ENCODE data around the gene IMPG2. TPM values are rescaled to one million over a fixed set of nuclear protein-coding genes. Genes with fewer than 3 reads are reported as not detected.

The IMPG2 gene
- total RNA-seq, 1 experiment from 2014 or later = 0.04 TPM

DNA sequence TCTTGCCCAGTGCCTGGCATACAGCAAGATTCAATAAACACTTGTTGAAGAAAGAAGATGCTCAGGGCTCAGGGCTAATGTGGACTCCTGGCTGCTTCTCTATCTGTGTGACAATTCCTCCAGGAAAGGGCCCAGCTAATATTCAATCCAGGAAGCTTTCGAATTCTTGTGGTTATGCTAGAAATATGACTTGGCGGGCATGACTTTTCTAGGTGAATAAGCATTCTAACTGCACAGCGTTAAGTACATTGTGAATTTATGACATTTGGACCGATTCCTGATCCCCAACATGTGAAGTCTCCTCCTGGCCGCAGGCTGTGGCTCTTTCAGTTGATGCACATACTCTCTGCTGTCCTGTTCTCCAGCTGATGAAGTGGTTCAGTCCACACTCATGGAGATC lies 117.0 kb downstream of the IMPG2 start:
- Histone ChIP-seq H3K4me1 (ENCODE audit: insufficient read depth, low read length) (peaks cover 2% of the 10 kb centered on the region; the same call in 1 of the 2 replicates), H3K9ac (ENCODE audit: extremely low read depth, insufficient read length, low read length) (no peak overlapping the region), H3K79me2 (ENCODE audit: insufficient read depth, low read length) (no peaks in the 10 kb centered on the region), H3K79me1 (ENCODE audit: insufficient read depth, low read depth, low read length, poor library complexity, severe bottlenecking) (no peaks in the 10 kb centered on the region), H3K23me2 (ENCODE audit: insufficient read length, low read depth, low read length, poor library complexity, severe bottlenecking) (no peaks in the 10 kb centered on the region), H3K14ac (ENCODE audit: insufficient read depth, low read length) (no peak overlapping the region), H3K23ac (ENCODE audit: insufficient read length, low read depth, low read length) (no peak overlapping the region), H3K18ac (ENCODE audit: insufficient read length, low read depth, low read length) (no peak overlapping the region), H3T11ph (ENCODE audit: low read length) (no peak overlapping the region), H2BK12ac (ENCODE audit: insufficient read length, low read depth, low read length) (no peak overlapping the region), H2BK20ac (ENCODE audit: low read depth, low read length, poor library complexity, severe bottlenecking) (no peak overlapping the region), H4K20me1 (ENCODE audit: control insufficient read depth, insufficient read depth, insufficient read length) (no peaks in the 10 kb centered on the region), H2AK5ac (ENCODE audit: insufficient read length, low read length) (no peak overlapping the region), H4K91ac (ENCODE audit: insufficient read length, low read depth, low read length) (no peak overlapping the region), H3K4ac (ENCODE audit: low read depth, low read length) (no peak overlapping the region), H4K5ac (ENCODE audit: insufficient read length, low read depth, low read length) (no peak overlapping the region), H3K27ac (ENCODE audit: insufficient read length, low read depth, low read length) (no peak overlapping the region), H2BK5ac (ENCODE audit: insufficient read length, low read length) (no peak overlapping the region), H3K56ac (ENCODE audit: insufficient read length, low read depth, low read length) (no peak overlapping the region), H2AFZ (ENCODE audit: low read length) (no peak overlapping the region), H2BK15ac (ENCODE audit: low read depth, low read length) (no peak overlapping the region), H3K4me2 (ENCODE audit: insufficient read depth, insufficient read length, low read length) (no peak overlapping the region), H3K9me3 (ENCODE audit: control insufficient read depth, low read depth, low read length) (no peaks in the 10 kb centered on the region), H3K27me3 (ENCODE audit: insufficient read depth, low read length) (no peaks in the 10 kb centered on the region), H2BK120ac (ENCODE audit: low read depth, low read length, poor library complexity, severe bottlenecking) (no peak overlapping the region), H4K8ac (replicated peaks; ENCODE audit: insufficient read length, low read depth, low read length) (no peak overlapping the region)
- no peaks in the 10 kb centered on the region for H3K36me3 Mint-ChIP-seq (ENCODE audit: insufficient read depth in 1 of 3, low read depth in 3 of 3)
- H3K4me3 Mint-ChIP-seq = no peak overlapping the region
- no CpG with 5 or more reads among the region's 5 CpGs for WGBS (ENCODE audit: extremely low coverage, insufficient read length, low lambda C conversion rate)
- no peaks in the 10 kb centered on the region for H3K9me3 Mint-ChIP-seq
- H3K27ac Mint-ChIP-seq = peak overlapping the region in 1 of 3 experiments; percentile 13; a peak in 1 of 7 replicates
- no peak for DNase-seq
- peaks cover 9 to 10% of the 10 kb centered on the region in 2 experiments for H3K4me1 Mint-ChIP-seq
- TF ChIP-seq, protein P1, sequence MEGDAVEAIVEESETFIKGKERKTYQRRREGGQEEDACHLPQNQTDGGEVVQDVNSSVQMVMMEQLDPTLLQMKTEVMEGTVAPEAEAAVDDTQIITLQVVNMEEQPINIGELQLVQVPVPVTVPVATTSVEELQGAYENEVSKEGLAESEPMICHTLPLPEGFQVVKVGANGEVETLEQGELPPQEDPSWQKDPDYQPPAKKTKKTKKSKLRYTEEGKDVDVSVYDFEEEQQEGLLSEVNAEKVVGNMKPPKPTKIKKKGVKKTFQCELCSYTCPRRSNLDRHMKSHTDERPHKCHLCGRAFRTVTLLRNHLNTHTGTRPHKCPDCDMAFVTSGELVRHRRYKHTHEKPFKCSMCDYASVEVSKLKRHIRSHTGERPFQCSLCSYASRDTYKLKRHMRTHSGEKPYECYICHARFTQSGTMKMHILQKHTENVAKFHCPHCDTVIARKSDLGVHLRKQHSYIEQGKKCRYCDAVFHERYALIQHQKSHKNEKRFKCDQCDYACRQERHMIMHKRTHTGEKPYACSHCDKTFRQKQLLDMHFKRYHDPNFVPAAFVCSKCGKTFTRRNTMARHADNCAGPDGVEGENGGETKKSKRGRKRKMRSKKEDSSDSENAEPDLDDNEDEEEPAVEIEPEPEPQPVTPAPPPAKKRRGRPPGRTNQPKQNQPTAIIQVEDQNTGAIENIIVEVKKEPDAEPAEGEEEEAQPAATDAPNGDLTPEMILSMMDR (conservative IDR thresholded peaks at IDR 0.05) = no peak
- H3K27me3 Mint-ChIP-seq (ENCODE audit: low read depth) = no peaks in the 10 kb centered on the region; the same call in 1 of the 2 replicates

Measured in H9 (cell line).